GM12878 (cell line): Measurements from ENCODE around the gene RPL3. TPM values are rescaled to one million over a fixed set of nuclear protein-coding genes. Genes with fewer than 3 reads are reported as not detected.
"Not testable (repeated sequence)": the region's sequence is repeated elsewhere in the genome, so short reads cannot be mapped to it uniquely, and the experiment has no call there.

Source experiments
- ATAC-seq: fragments of 200-7000 bp; cut with Tn5 transposase; 3 replicates; pipeline ENCODE4 v1.9.1; 2020; ENCODE audit warnings: mild to moderate bottlenecking, moderate library complexity
- BruUV-seq: library from RNA; stranded (reverse); fragments of 400-500 nt; replicated peaks from 2 replicates; lab custom pipeline; 2021; lab: Mats Ljungman, UMichigan
- CTCF ChIA-PET: fragments of 300-600 bp; sonication (Branson Sonifier 250); formaldehyde crosslinking; extraction: SDS; loops from one replicate; lab custom pipeline; 2021; ENCODE audit warnings: inconsistent platforms; lab: Yijun Ruan, JAX
- POLR2A ChIA-PET: fragments of 350-600 bp; formaldehyde crosslinking; extraction: SDS; loops from one replicate; lab custom pipeline; 2021; ENCODE audit warnings: inconsistent platforms; lab: Charles Lee
- RAD21 ChIA-PET: fragments of 300-600 bp; sonication (Branson Sonifier 250); formaldehyde crosslinking; loops from one replicate; lab custom pipeline; 2023; ENCODE audit warnings: antibody characterized with exemption; ENCODE audit not compliant: unreplicated experiment; lab: Charles Lee
- SMC1A ChIA-PET: fragments of 300-600 bp; sonication (Branson Sonifier 250); formaldehyde crosslinking; loops from one replicate; lab custom pipeline; 2023; ENCODE audit not compliant: unreplicated experiment, uncharacterized antibody; lab: Charles Lee
- DNase-seq: peaks from one replicate; pipeline ENCODE4 v3.0.0-alpha.2; 2011; ENCODE audit warnings: low read depth, low spot score
- FAIRE-seq: peaks from 3 replicates; lab custom pipeline; 2011; peaks lifted over from hg19 to GRCh38; lab: Jason Lieb, UNC
- H2AFZ ChIP-seq: 2 replicates; pipeline ENCODE4 v1.6.0; 2011; ENCODE audit warnings: low read depth, low read length, control low read depth; ENCODE audit not compliant: control insufficient read depth
- H3K27ac ChIP-seq: 2 replicates; pipeline ENCODE4 v1.5.1; 2011; ENCODE audit warnings: control low read depth; ENCODE audit not compliant: control insufficient read depth, insufficient read depth
- H3K27me3 ChIP-seq, 2 experiments: replicated peaks in 1 of 2; 2 replicates each; pipeline versions ENCODE4 v1.6.0 to v1.6.1; 2011; ENCODE audit warnings: low read length in 1 of 2; ENCODE audit not compliant: control insufficient read depth in 2 of 2, insufficient read depth in 2 of 2
- H3K36me3 ChIP-seq, 2 experiments: 2 replicates each; pipeline ENCODE4 v1.5.1; 2011; ENCODE audit warnings: low read length in 1 of 2; ENCODE audit not compliant: control insufficient read depth in 2 of 2, insufficient read depth in 2 of 2
- H3K4me1 ChIP-seq: 2 replicates; pipeline ENCODE4 v1.6.1; 2011; ENCODE audit warnings: mild to moderate bottlenecking, low read length, moderate library complexity, mixed read lengths; ENCODE audit not compliant: control insufficient read depth, insufficient read depth
- H3K4me2 ChIP-seq: 2 replicates; pipeline ENCODE4 v1.6.0; 2011; ENCODE audit warnings: control low read depth; ENCODE audit not compliant: control insufficient read depth, insufficient read depth
- H3K4me3 ChIP-seq: fragments of 200-600 bp; sonication (generic); 2 replicates; pipeline ENCODE4 v1.5.1; 2016
- H3K79me2 ChIP-seq: 2 replicates; pipeline ENCODE4 v1.6.0; 2011; ENCODE audit warnings: low read length; ENCODE audit not compliant: control insufficient read depth, insufficient read depth
- H3K9ac ChIP-seq: 2 replicates; pipeline ENCODE4 v1.8.0; 2011; ENCODE audit warnings: low read length, control low read depth, mixed read lengths; ENCODE audit not compliant: control insufficient read depth, insufficient read depth
- H3K9me3 ChIP-seq: replicated peaks from 3 replicates; pipeline ENCODE4 v1.5.1; 2011; ENCODE audit warnings: mild to moderate bottlenecking, low read length; ENCODE audit not compliant: control insufficient read depth, insufficient read depth
- H4K20me1 ChIP-seq: 2 replicates; pipeline ENCODE4 v1.6.0; 2011; ENCODE audit not compliant: control insufficient read depth, insufficient read depth
- WGBS: methylation state at CpG from one replicate; pipeline ENCODE4 v1.1.6; 2016; ENCODE audit warnings: low lambda C conversion rate; ENCODE audit not compliant: insufficient replicate concordance, insufficient coverage; ENCODE audit errors: missing lambda C conversion rate; 5-methylcytosine and 5-hydroxymethylcytosine counted together
- in situ Hi-C: fragments of 300-500 bp; cut with MboI; formaldehyde crosslinking; loops from 9 replicates; pipeline ENCODE4 v1.14.3; 2018; ENCODE audit warnings: mixed read lengths
- intact Hi-C: fragments of 100-400 bp; cut with micrococcal nuclease; formaldehyde crosslinking; loops from one replicate; pipeline ENCODE4 v1.14.2; 2022; ENCODE audit not compliant: unreplicated experiment
- polyA plus RNA-seq, 11 experiments: library from polyadenylated mRNA; depleted of rRNA in 4 of 11; unstranded in 6 of 11; stranded (reverse) in 5 of 11; fragments of >200 nt; fragmentation: Nextera tagmentation in 4 of 11; fragmentation: Illumina TruSeq in 1 of 11; extraction: Ambion mirVana in 4 of 11; extraction: Trizol in 1 of 11; gene quantifications; 1 replicate in 1 of 11; 2 replicates in 10 of 11; pipeline versions ENCODE4 v1.2.1 to v1.2.3, GENCODE V29; 2011 to 2016; ENCODE audit warnings: inconsistent platforms in 2 of 11, missing spikeins in 2 of 11, low read depth in 1 of 11
- total RNA-seq, 4 experiments: library from RNA; depleted of rRNA in 3 of 4; stranded (reverse); fragments of >200 nt in 3 of 4; fragmentation: Illumina TruSeq in 1 of 4; extraction: Trizol in 1 of 4; gene quantifications; 2 replicates each; pipeline versions ENCODE4 v1.2.1 to v1.2.3, GENCODE V29; 2013 to 2021

RPL3 gene
- total and polyA plus RNA-seq, 10 of the 15 experiments (the other 5 are each of a cell fraction or from before 2014, with no cell fraction given), result 1,534 to 6,791 (median 3,992) TPM

DNA sequence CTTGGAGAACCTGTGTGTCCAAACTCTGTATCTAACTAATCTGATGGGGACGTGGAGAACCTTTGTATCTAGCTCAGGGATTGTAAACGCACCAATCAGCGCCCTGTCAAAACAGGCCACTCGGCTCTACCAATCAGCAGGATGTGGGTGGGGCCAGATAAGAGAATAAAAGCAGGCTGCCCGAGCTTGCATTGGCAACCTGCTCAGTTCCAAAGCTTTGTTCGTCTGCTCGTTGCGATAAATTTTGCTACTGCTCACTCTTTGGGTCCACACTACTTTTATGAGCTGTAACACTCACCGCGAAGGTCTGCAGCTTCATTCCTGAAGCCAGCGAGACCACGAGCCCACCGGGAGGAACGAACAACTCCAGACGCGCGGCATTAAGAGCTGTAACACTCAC lies 38.8 kb upstream of the RPL3 start:
- H2AFZ ChIP-seq, POLR2A ChIA-PET, H3K79me2 ChIP-seq, BruUV-seq, DNase-seq, H4K20me1 ChIP-seq, FAIRE-seq, ATAC-seq, SMC1A ChIA-PET, H3K27me3 ChIP-seq, H3K9ac ChIP-seq, RAD21 ChIA-PET, H3K36me3 ChIP-seq, intact Hi-C loops, H3K4me1 ChIP-seq, H3K4me2 ChIP-seq, H3K4me3 ChIP-seq, H3K9me3 ChIP-seq, H3K27ac ChIP-seq, in situ Hi-C loops: not testable (repeated sequence)
- CTCF ChIA-PET, result interaction anchor here (0.8 to 1.1 kb wide), 2 partner anchors 13 to 162 kb away, joined by 3 read pairs; no protein-coding TSS in a partner anchor
- WGBS, result 65% methylated on average over 15 of the region's 17 CpGs

DNA sequence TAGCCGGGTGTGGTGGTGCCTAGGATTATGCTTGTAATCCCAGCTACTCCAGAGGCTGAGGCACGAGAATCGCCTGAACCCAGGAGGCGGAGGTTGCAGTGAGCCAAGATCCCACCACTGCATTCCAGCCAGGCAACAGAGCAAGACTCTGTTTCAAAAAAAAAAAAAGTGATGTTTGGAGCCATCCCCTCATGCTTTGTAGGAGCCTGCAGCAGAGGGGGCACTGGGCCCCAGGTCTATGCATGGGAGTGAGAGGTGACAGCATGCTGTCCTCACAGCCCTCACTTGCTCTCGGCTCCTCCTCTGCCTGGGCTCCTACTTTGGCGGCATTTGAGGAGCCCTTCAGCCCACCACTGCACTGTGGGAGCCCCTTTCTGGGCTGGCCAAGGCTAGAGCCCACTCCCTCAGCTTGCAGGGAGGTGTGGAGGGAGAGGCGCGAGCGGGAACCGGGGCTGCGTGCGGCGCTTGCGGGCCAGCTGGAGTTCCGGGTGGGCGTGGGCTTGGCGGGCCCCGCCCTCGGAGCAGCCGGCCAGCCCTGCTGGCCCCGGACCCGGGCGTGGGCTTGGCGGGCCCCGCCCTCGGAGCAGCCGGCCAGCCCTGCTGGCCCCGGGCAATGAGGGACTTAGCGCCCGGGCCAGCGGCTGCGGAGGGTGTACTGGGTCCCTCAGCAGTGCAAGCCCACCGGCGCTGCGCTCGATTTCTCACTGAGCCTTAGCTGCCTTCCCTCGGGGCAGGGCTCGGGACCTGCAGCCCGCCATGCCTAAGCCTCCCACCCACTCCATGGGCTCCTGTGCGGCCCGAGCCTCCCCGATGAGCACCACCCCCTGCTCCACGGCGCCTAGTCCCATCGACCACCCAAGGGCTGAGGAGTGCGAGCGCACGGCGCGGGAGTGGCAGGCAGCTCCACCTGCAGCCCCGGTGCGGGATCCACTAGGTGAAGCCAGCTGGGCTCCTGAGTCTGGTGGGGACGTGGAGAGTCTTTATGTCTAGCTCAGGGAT lies 38.0 kb upstream of the RPL3 start:
- H3K79me2 ChIP-seq, H3K4me2 ChIP-seq, H3K27ac ChIP-seq, CTCF ChIA-PET, DNase-seq, RAD21 ChIA-PET, H3K4me1 ChIP-seq, BruUV-seq, H4K20me1 ChIP-seq, H3K9me3 ChIP-seq, H3K36me3 ChIP-seq, H2AFZ ChIP-seq, H3K9ac ChIP-seq, intact Hi-C loops, ATAC-seq, FAIRE-seq, SMC1A ChIA-PET, H3K27me3 ChIP-seq, H3K4me3 ChIP-seq, in situ Hi-C loops, POLR2A ChIA-PET: not testable (repeated sequence)
- WGBS, result 87% methylated on average over 31 of the region's 53 CpGs
